22Rv1 (cell line): Measurements from ENCODE around the gene TAOK1.
"Not testable (repeated sequence)": the region's sequence is repeated elsewhere in the genome, so short reads cannot be mapped to it uniquely, and the experiment has no call there.

Experiments
- H3K27ac ChIP-seq: fragments of 450-650 bp; 2 replicates; pipeline ENCODE4 v1.5.1; 2017
- ZFX ChIP-seq: fragments of 450-650 bp; IDR thresholded peaks from 2 replicates; pipeline ENCODE4 v1.6.1; 2017; ENCODE audit warnings: antibody characterized with exemption, borderline replicate concordance
- TF ChIP-seq, protein P1 (sequence below): fragments of 450-650 bp; IDR thresholded peaks from 2 replicates; pipeline ENCODE4 v1.5.1; 2017; ENCODE audit warnings: mild to moderate bottlenecking

Gene TAOK1

DNA sequence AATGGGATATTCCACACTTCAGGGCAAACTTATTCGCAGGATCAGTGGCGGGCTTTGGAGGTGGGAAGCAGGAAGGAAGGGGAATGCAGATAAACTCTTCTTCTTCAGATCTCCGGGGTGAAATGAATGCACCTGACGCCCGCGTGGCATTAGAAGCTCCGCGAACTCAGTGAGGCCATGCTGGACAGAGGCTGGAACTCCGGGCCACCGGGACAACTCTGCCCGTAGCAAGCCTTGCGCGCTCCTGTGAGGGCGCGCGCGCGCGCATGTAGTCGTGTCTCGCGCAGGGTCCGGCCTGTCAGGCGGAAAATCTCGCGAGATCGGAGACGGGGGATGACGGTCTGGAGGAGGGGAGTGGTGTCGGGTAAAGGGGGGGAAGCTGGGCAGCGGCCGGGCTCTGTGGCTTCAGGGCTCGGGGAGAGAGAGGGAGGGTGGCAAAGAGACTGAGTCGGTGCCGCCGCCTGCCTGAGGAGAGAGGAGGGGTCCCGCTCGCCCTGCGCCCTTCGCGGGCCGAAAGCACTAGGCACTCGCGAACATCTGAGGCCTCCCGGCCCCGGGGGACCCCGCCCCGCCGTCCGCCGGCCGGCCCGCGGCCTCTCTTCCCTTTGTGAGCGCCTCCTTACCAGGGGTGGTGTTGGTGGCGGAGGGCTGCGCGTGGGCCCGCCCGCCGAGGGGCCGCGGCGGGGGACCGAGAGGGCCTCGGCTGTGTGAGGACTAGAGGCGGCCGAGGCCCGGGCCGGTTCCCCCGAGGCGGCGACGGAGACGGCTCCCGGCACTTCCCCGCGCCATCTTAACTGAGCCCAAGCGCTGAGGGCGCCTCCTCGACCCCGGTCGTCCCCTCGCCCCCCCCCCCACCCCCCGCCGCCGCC is at the start of gene TAOK1:
TAOK1 (plus strand) TSS at position 382 of the 869 bp plus-strand sequence. CDS start 61,186 bp downstream, outside the sequence.
- TF ChIP-seq, protein P1, sequence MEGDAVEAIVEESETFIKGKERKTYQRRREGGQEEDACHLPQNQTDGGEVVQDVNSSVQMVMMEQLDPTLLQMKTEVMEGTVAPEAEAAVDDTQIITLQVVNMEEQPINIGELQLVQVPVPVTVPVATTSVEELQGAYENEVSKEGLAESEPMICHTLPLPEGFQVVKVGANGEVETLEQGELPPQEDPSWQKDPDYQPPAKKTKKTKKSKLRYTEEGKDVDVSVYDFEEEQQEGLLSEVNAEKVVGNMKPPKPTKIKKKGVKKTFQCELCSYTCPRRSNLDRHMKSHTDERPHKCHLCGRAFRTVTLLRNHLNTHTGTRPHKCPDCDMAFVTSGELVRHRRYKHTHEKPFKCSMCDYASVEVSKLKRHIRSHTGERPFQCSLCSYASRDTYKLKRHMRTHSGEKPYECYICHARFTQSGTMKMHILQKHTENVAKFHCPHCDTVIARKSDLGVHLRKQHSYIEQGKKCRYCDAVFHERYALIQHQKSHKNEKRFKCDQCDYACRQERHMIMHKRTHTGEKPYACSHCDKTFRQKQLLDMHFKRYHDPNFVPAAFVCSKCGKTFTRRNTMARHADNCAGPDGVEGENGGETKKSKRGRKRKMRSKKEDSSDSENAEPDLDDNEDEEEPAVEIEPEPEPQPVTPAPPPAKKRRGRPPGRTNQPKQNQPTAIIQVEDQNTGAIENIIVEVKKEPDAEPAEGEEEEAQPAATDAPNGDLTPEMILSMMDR: no peak
- TF ChIP-seq ZFX: no peak
- peak within 1 kb of the TSS; percentile 78 for H3K27ac ChIP-seq

DNA sequence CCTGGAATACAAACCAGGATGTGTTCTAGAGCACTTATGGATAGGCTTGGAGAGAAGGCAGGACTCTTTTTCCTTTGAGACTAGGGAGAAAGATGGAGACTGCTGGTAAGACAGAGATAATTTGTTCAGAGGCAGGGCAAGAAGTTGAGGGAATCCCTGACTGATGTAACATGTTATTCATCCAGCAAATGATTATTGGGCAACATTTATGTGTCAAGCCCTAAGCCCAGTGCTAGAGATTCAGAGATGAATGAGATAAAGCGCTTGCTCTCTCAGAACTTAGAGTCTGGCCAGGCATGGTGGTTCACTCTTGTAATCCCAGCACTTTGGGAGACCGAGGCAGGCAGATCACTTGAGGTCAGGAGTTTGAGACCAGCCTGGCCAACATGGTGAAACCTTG is 48.4 kb upstream of the TAOK1 start:
- H3K27ac ChIP-seq: no peak overlapping the region
- TF ChIP-seq, protein P1: no peak
- TF ChIP-seq ZFX: no peak

DNA sequence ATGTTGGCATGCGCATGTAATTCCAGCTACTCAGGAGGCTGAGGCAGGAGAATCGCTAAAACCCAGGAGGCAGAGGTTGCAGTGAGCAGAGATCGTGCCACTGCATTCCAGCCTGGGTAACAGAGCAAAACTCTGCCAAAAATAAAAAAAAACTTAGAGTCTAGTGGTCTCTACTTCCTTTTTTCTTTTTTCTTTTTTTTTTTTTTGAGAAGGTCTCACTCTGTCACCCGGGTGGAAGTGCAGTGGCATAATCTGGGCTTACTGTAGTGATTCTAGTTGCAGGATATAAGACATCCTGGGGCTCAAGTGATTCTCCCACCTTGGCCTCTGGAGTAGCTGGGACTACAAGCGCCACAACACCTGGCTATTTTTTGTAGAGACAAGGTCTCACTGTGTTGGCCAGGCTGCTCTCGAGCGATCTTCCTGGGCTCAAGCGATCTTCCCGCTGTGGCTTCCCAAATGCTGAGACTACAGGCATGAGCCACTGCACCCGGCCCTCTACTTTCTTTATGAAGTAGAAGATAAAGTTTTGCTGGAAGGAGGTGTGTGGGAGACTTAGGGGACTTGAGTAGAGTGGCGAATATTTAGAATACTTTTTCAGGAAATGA is 47.9 kb upstream of the TAOK1 start:
- no peak overlapping the region for H3K27ac ChIP-seq
- TF ChIP-seq, protein P1: no peak
- TF ChIP-seq ZFX: no peak

DNA sequence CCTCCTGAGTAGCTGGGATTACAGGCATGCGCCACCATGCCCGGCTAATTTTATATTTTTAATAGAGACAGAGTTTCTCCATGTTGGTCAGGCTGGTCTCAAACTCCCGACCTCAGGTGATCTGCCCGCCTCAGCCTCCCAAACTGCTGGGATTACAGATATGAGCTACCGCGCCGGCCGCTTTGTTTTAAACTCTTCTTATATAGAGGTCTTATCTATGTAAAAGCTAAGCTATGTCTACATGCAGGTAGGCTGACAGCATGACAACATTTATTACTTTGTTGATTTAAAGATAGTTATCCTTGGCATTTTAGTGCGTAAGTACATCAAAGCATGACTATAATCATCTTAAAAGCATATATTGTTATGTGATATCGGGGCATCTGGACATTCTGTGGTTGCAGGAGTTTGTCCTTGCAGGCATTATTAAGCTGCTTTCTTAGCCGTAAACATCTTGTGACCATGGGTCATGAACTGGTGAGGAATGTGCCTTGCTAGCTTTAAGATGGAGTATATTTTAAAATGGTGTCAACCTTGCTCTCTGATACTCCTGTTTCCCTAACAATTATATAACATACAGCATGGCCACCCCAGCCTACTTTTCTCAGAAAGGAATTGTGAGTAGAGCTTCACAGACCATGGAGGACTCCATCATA is 45.8 kb upstream of the TAOK1 start:
- TF ChIP-seq, protein P1: no peak
- no peak for TF ChIP-seq ZFX
- H3K27ac ChIP-seq: no peak overlapping the region

GRCh38 chr17:29345066-29345465 is 45.1 kb upstream of the TAOK1 start:
- TF ChIP-seq, protein P1: no peak
- no peak for TF ChIP-seq ZFX
- H3K27ac ChIP-seq: no peak overlapping the region

GRCh38 chr17:29345470-29345869 is 44.7 kb upstream of the TAOK1 start:
- not testable (repeated sequence) for H3K27ac ChIP-seq

GRCh38 chr17:29346462-29346861 is 43.7 kb upstream of the TAOK1 start:
- H3K27ac ChIP-seq: no peak overlapping the region
- TF ChIP-seq, protein P1: no peak
